HL-60 (cell line): Measurements from ENCODE around the gene C16orf46.
A peak's percentile ranks its signal among the peaks of the same experiment; 100 is the strongest.

Source experiments
- DNase-seq, 2 experiments: peaks; one replicate each; pipeline ENCODE4 v3.0.0-alpha.2; 2010 to 2020; ENCODE audit warnings: low read depth in 1 of 2, low spot score in 1 of 2
- H3K27ac ChIP-seq: fragments of 250-450 bp; sonication (Bioruptor Pico); replicated peaks from 2 replicates; pipeline ENCODE4 v1.5.1; 2020; ENCODE audit warnings: mild to moderate bottlenecking, moderate library complexity
- H3K27me3 ChIP-seq: fragments of 250-450 bp; sonication (Bioruptor Pico); 2 replicates; pipeline ENCODE4 v1.5.1; 2021; ENCODE audit warnings: mild to moderate bottlenecking, moderate library complexity; ENCODE audit not compliant: insufficient read depth, poor library complexity, severe bottlenecking
- H3K4me3 ChIP-seq: replicated peaks from 2 replicates; pipeline ENCODE4 v1.5.1; 2011; ENCODE audit warnings: mild to moderate bottlenecking, control low read depth, low read length; ENCODE audit not compliant: insufficient read depth
- GABPA ChIP-seq: IDR thresholded peaks from 2 replicates; pipeline ENCODE4 v1.6.1; 2012; ENCODE audit warnings: low read depth
- POLR2AphosphoS5 ChIP-seq: IDR thresholded peaks from 2 replicates; pipeline ENCODE4 v1.6.1; 2012; ENCODE audit warnings: low read depth
- SPI1 ChIP-seq: IDR thresholded peaks from 2 replicates; pipeline ENCODE4 v1.6.1; 2012; ENCODE audit warnings: low read depth, mild to moderate bottlenecking, borderline replicate concordance
- TF ChIP-seq, protein P1 (sequence below): IDR thresholded peaks from 2 replicates; pipeline ENCODE4 v1.6.1; 2012; ENCODE audit warnings: low read depth; ENCODE audit not compliant: insufficient replicate concordance
- TF ChIP-seq, protein P2 (sequence below): IDR thresholded peaks from one replicate; pipeline ENCODE4 v1.5.1; 2011; ENCODE audit warnings: low read length, control low read depth, inconsistent platforms; ENCODE audit not compliant: insufficient read depth

The C16orf46 gene

DNA sequence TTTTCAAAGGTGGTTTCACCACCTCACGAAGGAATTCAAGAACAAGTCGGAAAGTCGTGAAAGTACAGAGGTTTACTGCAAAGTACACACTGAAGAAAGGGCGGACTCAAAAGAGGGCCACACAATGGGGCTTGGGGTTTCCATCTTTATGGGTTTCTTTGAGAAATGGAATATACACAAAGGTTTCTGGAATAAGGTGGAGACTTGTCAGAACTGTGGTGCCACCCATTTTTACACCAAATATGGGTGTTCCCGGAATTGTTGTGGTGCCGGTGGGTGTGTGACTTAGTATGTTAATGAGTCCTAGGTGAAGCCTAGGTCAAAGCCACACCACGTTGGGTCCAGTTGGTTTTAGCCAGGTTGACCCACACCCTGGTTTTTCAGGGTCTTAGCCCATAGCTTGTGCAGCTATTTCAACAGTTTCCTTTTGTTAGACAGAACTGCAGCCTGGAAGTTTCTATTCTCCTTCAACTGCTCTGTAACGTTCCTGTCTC is 19.7 kb upstream of the C16orf46 start:
- TF ChIP-seq POLR2AphosphoS5 (no peak), SPI1 (no peak), GABPA (no peak)
- TF ChIP-seq, protein P1, sequence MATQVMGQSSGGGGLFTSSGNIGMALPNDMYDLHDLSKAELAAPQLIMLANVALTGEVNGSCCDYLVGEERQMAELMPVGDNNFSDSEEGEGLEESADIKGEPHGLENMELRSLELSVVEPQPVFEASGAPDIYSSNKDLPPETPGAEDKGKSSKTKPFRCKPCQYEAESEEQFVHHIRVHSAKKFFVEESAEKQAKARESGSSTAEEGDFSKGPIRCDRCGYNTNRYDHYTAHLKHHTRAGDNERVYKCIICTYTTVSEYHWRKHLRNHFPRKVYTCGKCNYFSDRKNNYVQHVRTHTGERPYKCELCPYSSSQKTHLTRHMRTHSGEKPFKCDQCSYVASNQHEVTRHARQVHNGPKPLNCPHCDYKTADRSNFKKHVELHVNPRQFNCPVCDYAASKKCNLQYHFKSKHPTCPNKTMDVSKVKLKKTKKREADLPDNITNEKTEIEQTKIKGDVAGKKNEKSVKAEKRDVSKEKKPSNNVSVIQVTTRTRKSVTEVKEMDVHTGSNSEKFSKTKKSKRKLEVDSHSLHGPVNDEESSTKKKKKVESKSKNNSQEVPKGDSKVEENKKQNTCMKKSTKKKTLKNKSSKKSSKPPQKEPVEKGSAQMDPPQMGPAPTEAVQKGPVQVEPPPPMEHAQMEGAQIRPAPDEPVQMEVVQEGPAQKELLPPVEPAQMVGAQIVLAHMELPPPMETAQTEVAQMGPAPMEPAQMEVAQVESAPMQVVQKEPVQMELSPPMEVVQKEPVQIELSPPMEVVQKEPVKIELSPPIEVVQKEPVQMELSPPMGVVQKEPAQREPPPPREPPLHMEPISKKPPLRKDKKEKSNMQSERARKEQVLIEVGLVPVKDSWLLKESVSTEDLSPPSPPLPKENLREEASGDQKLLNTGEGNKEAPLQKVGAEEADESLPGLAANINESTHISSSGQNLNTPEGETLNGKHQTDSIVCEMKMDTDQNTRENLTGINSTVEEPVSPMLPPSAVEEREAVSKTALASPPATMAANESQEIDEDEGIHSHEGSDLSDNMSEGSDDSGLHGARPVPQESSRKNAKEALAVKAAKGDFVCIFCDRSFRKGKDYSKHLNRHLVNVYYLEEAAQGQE: no peak
- TF ChIP-seq, protein P2, sequence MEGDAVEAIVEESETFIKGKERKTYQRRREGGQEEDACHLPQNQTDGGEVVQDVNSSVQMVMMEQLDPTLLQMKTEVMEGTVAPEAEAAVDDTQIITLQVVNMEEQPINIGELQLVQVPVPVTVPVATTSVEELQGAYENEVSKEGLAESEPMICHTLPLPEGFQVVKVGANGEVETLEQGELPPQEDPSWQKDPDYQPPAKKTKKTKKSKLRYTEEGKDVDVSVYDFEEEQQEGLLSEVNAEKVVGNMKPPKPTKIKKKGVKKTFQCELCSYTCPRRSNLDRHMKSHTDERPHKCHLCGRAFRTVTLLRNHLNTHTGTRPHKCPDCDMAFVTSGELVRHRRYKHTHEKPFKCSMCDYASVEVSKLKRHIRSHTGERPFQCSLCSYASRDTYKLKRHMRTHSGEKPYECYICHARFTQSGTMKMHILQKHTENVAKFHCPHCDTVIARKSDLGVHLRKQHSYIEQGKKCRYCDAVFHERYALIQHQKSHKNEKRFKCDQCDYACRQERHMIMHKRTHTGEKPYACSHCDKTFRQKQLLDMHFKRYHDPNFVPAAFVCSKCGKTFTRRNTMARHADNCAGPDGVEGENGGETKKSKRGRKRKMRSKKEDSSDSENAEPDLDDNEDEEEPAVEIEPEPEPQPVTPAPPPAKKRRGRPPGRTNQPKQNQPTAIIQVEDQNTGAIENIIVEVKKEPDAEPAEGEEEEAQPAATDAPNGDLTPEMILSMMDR: no peak
- H3K27me3 ChIP-seq: no peaks in the 10 kb centered on the region
- no peak for DNase-seq
- H3K27ac ChIP-seq: 0 out of 2 replicates have a peak overlapping the region, but pooled peaks have one; percentile 10
- no peak overlapping the region for H3K4me3 ChIP-seq

DNA sequence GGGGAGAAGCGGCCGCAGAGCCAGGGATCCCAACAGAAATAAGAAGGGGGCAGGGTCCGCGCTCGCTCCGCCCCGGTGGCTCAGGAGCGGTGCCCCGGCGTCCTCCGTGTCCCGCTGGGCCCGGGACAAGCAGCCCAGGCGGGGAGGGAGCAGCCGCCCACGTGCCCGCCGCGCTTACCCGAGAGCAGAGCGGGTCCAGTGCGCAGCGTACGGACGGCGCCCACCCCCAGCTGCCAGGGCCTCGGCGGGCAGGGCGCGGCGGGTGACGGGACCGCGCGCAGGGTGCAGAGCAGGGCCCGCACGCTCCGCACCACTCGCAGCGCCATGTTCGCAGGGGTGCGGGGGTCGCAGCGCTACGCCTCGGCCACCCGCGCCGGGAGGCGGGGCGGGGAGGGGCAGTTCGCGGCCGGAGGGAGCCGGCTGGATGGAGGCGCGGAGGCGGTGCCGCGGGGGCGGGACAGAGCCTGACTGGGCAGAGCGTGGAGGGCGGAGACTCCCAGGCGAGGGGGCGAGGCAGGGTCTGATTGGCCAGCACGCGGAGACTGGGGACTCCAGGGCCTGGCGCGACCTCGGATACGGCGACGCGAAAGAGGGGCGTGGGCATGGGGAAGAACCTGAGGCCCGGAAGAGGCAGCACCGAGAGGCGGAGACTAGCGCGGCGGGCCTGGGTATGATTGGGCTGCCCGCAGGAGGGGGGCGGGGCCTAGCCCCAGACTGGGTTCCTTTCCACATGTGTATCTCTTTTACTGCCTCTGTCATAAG is 19.1 kb upstream of the C16orf46 start, which contains the start of gene GCSH:
Gene GCSH, minus strand, starts transcription at position 443 of the 762 bp plus-strand sequence. Its CDS starts 117 bp downstream, at position 326.
- Histone ChIP-seq H3K27ac (peak within 1 kb of the TSS; percentile 88), H3K27me3 (no peaks in the 10 kb centered on the region), H3K4me3 (peak within 1 kb of the TSS; percentile 69)
- 0 out of 2 replicates have a peak, but pooled peaks have one; percentile 2 for TF ChIP-seq SPI1
- 0 out of 2 replicates have a peak, but pooled peaks have one; percentile 22 for TF ChIP-seq GABPA
- TF ChIP-seq, protein P2: no peak
- TF ChIP-seq, protein P1: no peak
- no peak for TF ChIP-seq POLR2AphosphoS5
- DNase-seq: peak; percentile 98 to 99

DNA sequence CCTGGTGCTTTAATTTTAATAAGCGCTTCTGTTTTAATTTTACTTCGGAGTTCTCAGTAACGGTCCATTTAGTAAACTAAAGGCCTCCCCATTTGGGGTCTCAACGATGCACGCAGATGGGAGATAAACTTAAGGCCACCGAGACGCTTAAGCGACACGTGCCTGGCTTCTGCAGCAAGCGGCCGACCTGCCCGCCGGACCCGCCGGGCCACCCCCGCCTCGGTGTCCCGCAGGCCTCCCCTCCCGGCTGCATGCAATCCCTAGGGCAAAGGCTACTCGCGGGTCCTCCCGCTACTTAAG is 18.6 kb upstream of the C16orf46 start:
- TF ChIP-seq, protein P1: no peak
- TF ChIP-seq, protein P2: no peak
- TF ChIP-seq POLR2AphosphoS5 (no peak), SPI1 (no peak), GABPA (no peak)
- no peak for DNase-seq
- peak overlapping the region; percentile 69 for H3K4me3 ChIP-seq
- peak overlapping the region; percentile 88 for H3K27ac ChIP-seq
- no peaks in the 10 kb centered on the region for H3K27me3 ChIP-seq
